Adipose tissue (tissue), 3 donors: ENCODE data around the gene MOB1A. TPM values are rescaled to one million over a fixed set of nuclear protein-coding genes. Genes with fewer than 3 reads are reported as not detected.
"Not testable (repeated sequence)": the region's sequence is repeated elsewhere in the genome, so short reads cannot be mapped to it uniquely, and the experiment has no call there.

ENCODE experiments used
- H3K27ac ChIP-seq: one replicate; pipeline ENCODE4 v1.5.1; 2013; ENCODE audit warnings: low read depth, low read length
- WGBS, 3 donors: extraction: QIAGEN DNeasy Blood & Tissue Kit; methylation state at CpG; one replicate each; pipeline ENCODE4 v1.1.7; 2013; 5-methylcytosine and 5-hydroxymethylcytosine counted together
- polyA plus RNA-seq, 3 donors: library from polyadenylated mRNA; stranded (reverse); fragments of 200-250 nt; gene quantifications; one replicate each; pipeline ENCODE4 v1.2.3, GENCODE V29; 2013
- donor health status: healthy with polysubstance abuse.
- donor health status: Bipolar disorder and iron deficiency.
- donor health status: healthy.

MOB1A gene
- polyA plus RNA-seq, 3 donors: 11.2 to 43.4 (median 33.6) TPM

- WGBS, 3 donors: 98 to 100% (median 100%) methylated on average over 1 of the region's 1 CpG
- H3K27ac ChIP-seq: no peak overlapping the region
Measured at GRCh38 chr2:74164761-74165160, 13.9 kb downstream of the MOB1A start.

DNA sequence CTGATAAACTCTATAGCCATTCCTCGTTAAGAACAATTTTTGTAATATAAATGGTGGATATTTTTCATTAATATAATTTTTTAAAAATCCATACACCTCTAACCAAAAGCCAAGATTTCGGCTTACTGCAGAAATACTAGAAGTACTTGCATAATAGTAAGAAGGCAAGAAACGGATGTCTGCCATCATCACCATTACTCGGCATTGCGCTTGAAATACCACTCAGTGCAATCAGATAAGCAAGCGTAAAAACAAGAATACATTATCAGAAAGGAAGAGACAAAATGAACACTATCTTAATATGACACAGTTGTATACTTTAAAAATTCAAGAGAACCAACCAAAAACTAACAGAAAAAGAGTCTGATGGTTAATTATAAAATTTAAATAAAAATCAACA is 15.7 kb downstream of the MOB1A start:
- H3K27ac ChIP-seq: no peak overlapping the region
- 80 to 96% (median 89%) methylated on average over 6 of the region's 6 CpGs for WGBS, 3 donors

DNA sequence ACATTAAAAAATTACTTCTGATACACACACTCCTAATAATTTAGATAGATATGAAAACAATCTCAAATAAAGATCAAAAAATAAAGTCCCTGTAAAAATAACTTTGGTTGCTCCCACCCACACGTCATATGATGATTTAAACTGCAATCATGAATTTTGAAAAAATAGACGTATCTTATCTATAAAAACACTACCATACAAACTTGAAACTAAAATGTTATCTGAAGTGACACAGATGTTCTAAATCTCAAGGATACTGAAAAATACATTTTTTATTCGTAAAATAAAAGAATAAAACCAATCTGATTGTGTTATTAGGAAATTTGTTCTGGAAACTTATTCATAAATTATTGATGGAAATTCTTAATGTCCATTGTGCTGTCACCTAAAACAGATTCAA is 22.8 kb downstream of the MOB1A start:
- no peak overlapping the region for H3K27ac ChIP-seq
- WGBS, 3 donors: 45 to 94% (median 89%) methylated on average over 3 of the region's 3 CpGs

GRCh38 chr2:74152954-74153353 is 25.7 kb downstream of the MOB1A start:
- 85 to 93% (median 86%) methylated on average over 2 of the region's 2 CpGs for WGBS, 3 donors
- no peak overlapping the region for H3K27ac ChIP-seq

- H3K27ac ChIP-seq: no peak overlapping the region
- 91 to 95% (median 92%) methylated on average over 7 of the region's 7 CpGs for WGBS, 3 donors
Measured at GRCh38 chr2:74149570-74150319, 28.9 kb downstream of the MOB1A start.

GRCh38 chr2:74149247-74149525 is 29.5 kb downstream of the MOB1A start:
- H3K27ac ChIP-seq: no peak overlapping the region
- WGBS, 3 donors: 91 to 92% (median 92%) methylated on average over 5 of the region's 5 CpGs

GRCh38 chr2:74148457-74149246 is 30.0 kb downstream of the MOB1A start:
- no peak overlapping the region for H3K27ac ChIP-seq
- WGBS, 3 donors: 27 to 63% (median 60%) methylated on average over 16 of the region's 16 CpGs

DNA sequence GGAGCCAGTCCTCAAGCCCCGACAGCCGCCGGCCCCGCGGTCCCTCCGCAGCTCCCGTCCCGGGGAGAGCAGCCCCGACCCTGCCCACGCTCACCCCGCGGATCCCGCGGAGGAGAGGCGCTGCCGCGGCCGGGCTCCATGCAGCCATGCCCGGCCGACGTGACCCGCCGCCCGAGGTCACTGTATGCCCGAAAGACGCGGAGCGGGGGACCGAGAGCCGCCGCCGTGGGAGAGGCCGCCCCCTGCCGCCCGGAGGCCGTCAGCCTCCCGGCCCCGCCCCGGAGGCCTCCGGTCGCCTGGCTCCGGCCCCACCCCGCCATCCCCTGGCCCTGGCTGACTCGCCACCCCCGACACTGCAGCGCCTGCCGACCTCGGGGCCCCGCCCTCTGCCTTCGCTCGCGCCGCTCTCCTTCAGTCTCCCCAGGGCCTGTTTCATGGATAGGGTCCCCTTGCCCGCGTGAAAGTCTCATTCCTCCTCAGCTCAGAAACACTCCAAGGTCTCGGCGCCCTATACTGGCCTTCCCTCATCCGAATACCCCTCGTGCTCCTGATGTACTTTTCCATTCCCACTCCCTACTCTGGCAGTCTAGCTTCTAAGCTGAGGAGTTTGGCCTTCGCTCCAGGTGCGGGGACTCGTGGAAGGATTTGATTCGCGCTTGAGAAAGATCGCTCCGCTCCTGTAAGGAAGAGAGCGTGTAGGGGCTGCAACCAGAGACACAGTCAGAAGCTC is 30.8 kb downstream of the MOB1A start, which contains the start of gene BOLA3:
Gene BOLA3, minus strand, starts transcription at position 186 of the 730 bp plus-strand sequence. Its CDS starts 38 bp downstream, at position 148.
- no peak within 1 kb of the TSS for H3K27ac ChIP-seq
- WGBS, 3 donors: 2 to 3% (median 2%) methylated on average over 44 to 67 of the region's 67 CpGs

GRCh38 chr2:74146929-74147726 is 31.6 kb downstream of the MOB1A start:
- WGBS, 3 donors: 5 to 9% (median 8%) methylated on average over 28 to 29 of the region's 29 CpGs
- H3K27ac ChIP-seq: no peak overlapping the region

DNA sequence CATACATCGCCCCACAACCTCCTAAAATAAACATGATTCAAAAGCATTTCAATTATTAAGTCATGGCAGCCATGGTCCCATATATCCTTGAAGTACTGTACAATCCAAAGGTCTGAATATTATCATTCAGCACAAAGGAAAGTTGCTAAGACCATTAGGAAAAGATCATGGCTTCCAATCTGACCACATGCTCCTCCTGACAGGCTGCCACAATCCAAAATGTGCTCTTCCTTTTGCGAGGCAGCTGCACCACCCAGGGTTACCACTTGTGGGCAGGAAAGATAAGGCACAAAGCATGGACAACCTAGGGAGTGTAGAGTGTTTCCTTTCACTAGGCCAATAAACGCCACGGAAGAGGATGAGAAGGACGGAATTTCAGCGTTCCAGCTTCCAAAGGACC is 36.3 kb downstream of the MOB1A start:
- 69 to 83% (median 79%) methylated on average over 6 of the region's 6 CpGs for WGBS, 3 donors
- no peak overlapping the region for H3K27ac ChIP-seq

DNA sequence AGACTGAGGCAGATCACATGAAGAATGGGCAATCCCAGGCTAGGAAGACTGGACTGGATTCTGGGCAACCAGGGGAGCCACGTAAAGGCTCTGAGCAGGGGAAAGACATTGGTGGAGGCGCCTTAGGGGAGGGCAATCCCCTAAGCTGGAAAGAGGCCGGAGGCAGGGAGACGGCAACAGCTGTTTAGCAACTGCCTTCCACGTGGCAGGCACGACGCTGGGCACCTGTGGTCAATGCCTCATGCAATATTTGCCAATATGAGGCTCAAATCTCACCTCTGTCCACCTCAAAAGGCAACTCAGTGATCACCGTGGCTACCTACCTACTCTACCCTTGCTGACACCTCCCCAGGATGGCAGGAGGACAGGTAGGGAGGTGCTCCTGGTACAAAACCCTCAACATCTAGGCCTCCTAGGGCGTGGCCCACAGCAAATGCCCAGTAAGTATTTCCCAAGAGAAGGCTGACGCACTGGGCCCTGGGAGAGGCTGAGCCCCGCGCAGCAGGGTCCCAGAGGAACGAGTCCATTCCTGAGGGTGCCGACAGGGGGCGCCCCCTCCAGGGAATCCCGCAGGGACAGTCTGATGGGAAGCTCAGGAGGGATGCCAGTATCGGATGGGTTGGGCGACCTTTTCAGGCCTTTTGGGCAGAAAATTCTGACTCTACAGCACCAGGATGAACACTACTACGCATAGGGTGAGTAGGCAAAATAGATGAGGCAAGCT is 39.9 kb downstream of the MOB1A start:
- 86 to 90% (median 87%) methylated on average over 19 of the region's 19 CpGs for WGBS, 3 donors

DNA sequence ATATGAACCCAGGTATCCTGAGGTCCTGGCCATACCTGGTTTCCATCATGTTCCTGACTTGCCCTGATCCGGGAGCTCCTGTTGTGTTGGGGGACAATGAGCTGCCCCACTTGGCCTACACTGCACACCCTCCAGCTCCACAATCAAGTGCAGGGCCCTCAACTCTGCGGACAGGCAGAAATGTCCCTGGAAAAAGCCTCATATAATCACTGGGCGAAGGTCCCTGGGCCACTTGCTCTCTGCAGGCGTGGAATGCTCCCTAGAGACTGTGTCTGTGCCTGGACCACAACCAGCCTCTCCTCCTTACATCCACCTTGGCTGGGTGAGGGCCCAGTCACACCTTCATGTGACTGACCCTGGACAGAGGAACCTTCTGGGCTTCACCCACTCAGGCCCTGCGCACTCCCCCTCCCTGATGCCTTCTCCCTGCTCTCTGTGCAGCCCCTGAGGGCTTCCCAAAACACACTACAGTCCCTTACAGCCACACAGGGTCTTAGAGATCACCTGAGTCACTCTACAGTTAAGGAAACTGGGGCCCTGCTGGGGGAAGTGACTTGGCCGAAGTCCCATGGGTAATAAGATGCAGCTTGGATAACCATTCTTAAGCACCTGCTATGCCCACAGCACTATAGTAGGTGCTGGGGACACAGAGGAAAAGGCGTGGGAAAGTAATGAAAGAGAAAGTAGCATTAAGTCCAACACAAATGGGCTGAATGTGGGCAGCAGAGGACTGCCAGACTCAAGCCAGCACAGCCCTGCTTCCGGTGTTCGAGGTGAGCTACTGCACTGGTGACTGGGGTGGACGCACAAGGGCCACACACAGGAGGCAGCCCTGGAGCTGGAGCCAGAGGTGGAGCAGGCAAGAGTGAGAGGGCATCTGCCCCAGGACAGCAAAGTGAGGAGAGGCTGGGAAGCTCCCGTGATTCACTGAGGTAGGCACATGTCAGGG is 40.8 kb downstream of the MOB1A start:
- 79 to 90% (median 84%) methylated on average over 11 of the region's 11 CpGs for WGBS, 3 donors
- no peak overlapping the region for H3K27ac ChIP-seq

More for the DNA sequence above, 39.9 kb downstream of the MOB1A start:
- no peak overlapping the region for H3K27ac ChIP-seq

DNA sequence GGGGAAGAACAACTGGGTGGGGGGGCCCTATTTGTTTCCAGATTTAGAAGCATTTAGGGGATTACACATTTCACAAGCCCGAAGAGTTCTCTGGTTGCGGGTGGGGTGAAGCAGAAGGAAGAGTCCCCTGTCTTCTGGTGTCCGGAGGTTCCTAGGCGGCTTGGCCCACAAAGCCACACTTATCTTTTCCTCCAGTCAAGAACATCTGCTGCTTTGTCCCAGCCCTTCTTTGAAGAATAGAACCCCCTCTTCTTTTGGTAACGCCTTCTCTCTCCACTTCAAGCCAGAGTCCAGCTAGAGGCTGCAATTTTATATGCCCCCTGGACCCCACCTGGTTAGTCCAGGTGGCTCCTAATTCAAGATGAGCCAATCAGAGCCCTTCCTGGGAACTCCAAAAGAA is 46.8 kb downstream of the MOB1A start:
- 73 to 92% (median 88%) methylated on average over 5 of the region's 5 CpGs for WGBS, 3 donors

GRCh38 chr2:74130211-74130995 is 48.3 kb downstream of the MOB1A start:
- 37 to 47% (median 40%) methylated on average over 41 of the region's 41 CpGs for WGBS, 3 donors

More for the DNA sequence above, 46.8 kb downstream of the MOB1A start:
- no peak overlapping the region for H3K27ac ChIP-seq

GRCh38 chr2:74128206-74128605 is 50.5 kb downstream of the MOB1A start:
- 76 to 77% (median 76%) methylated on average over 3 of the region's 3 CpGs for WGBS, 3 donors
- no peak overlapping the region for H3K27ac ChIP-seq

More at GRCh38 chr2:74130211-74130995, 48.3 kb downstream of the MOB1A start:
- no peak overlapping the region for H3K27ac ChIP-seq

- H3K27ac ChIP-seq: not testable (repeated sequence)
- WGBS, 3 donors: 95 to 98% (median 97%) methylated on average over 11 to 29 of the region's 29 CpGs
Measured at GRCh38 chr2:74123955-74124354, 54.7 kb downstream of the MOB1A start.
